GM12865 (cell line): ENCODE data around the gene UFD1.

Experiments used
- DNase-seq: peaks from one replicate; pipeline ENCODE4 v3.0.0; 2010; ENCODE audit warnings: low read depth
- H3K4me3 ChIP-seq: 2 replicates; pipeline ENCODE4 v1.5.1; 2011; ENCODE audit warnings: mild to moderate bottlenecking, low read depth, low read length, control low read depth
- CTCF ChIP-seq: IDR thresholded peaks from 2 replicates; pipeline ENCODE4 v1.5.1; 2011; ENCODE audit warnings: low read length, control low read depth, low read depth, inconsistent platforms; ENCODE audit not compliant: insufficient read depth; ENCODE audit errors: missing control alignments

The UFD1 gene

GRCh38 chr22:19432133-19432851, 46.7 kb downstream of the UFD1 start, which contains the start of gene MRPL40:
TSS of gene MRPL40 (plus strand) at chr22:19432545. CDS start at chr22:19432555, 10 bp downstream.
- DNase-seq: peak; percentile 98
- no peak for TF ChIP-seq CTCF
- peak within 1 kb of the TSS; percentile 94 for H3K4me3 ChIP-seq

- peak; percentile 90 for DNase-seq
- peak within 1 kb of the TSS; percentile 94 for H3K4me3 ChIP-seq
- TF ChIP-seq CTCF: no peak
Observed at GRCh38 chr22:19431649-19432132, 47.3 kb downstream of the UFD1 start, which contains the start of gene HIRA. TSS of gene HIRA (minus strand) at chr22:19431733. CDS start at chr22:19431476, 257 bp downstream.

GRCh38 chr22:19430890-19431541, 48.0 kb downstream of the UFD1 start:
- peak; percentile 47 for DNase-seq
- H3K4me3 ChIP-seq: peak overlapping the region; percentile 86
- no peak for TF ChIP-seq CTCF

- H3K4me3 ChIP-seq: peak overlapping the region; percentile 86
- peak; percentile 60 for DNase-seq
- TF ChIP-seq CTCF: no peak
Observed at GRCh38 chr22:19429950-19430889, 48.8 kb downstream of the UFD1 start.

- no peak for TF ChIP-seq CTCF
Observed at GRCh38 chr22:19424186-19424500, 54.9 kb downstream of the UFD1 start.

GRCh38 chr22:19422440-19423301, 56.3 kb downstream of the UFD1 start:
- no peak for DNase-seq
- no peak for TF ChIP-seq CTCF

More at GRCh38 chr22:19424186-19424500, 54.9 kb downstream of the UFD1 start:
- no peak for DNase-seq
- no peak overlapping the region for H3K4me3 ChIP-seq

More at GRCh38 chr22:19422440-19423301, 56.3 kb downstream of the UFD1 start:
- no peak overlapping the region for H3K4me3 ChIP-seq
